Smooth muscle cell of the umbilical artery (primary cell): ENCODE measurements around the gene CLDN7. TPM values are rescaled to one million over a fixed set of nuclear protein-coding genes. Genes with fewer than 3 reads are reported as not detected.

Experiments used
- total RNA-seq: library from RNA; depleted of rRNA; stranded (reverse); fragments of >200 nt; gene quantifications from 2 replicates; pipeline ENCODE4 v1.2.3, GENCODE V29; 2014

The CLDN7 gene
- total RNA-seq: 0.60 TPM in 1 of 2 replicates, not detected in the other

GRCh38 chr17:7262192-7262934 lies at the start of gene CLDN7:
CLDN7 (minus strand) TSS chr17:7262478; CDS start chr17:7262043, 435 bp downstream.

DNA sequence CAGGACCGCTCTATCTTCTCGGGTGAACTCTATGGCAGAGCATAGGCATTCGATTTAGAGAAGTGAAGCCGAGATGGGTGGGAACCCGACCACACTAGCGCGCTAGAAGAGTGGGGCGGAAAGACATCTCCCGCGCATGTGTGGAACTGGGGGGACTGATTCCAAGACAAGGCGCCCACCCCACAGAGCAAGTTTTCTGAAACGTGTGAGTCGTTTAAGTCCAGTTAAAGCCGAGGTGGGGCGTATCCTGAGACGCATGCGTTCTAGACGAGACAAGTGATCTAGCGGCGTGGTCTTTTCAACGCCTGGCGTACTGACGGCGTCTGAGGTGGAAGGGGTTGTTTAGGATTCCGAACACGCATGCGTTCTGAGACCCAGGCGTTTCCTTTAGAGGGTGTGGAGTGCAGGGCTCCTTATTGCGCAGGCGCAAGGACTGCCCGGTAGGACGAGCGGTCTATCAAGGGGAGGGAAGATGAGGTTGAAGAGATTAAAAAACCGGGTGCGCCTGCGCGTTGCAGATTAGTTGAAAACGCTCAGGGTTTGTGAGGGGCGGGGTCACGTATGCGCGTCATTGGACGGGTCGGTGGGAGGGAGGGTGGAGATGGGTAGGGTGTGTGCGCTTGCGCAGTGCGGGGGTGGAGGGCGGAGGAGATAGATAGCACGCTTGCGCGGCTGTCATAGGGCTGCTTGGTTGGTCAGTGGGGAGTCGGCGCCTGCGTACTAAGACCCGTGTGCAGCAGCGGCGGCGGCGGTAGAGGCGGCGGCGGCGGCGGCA lies 44.8 kb upstream of the CLDN7 start, which contains the start of gene EIF5A:
EIF5A (plus strand) TSS at position 718 of the 775 bp plus-strand sequence. CDS start 2,008 bp downstream, outside the sequence.

GRCh38 chr17:7294614-7295153 lies 32.4 kb upstream of the CLDN7 start, which contains the start of gene YBX2:
YBX2 (minus strand) TSS chr17:7294639; CDS start chr17:7294500, 139 bp downstream.

GRCh38 chr17:7281074-7281952 lies 19.0 kb upstream of the CLDN7 start, which contains the start of gene SLC2A4:
SLC2A4 (plus strand) TSS chr17:7281718; CDS start chr17:7281935, 217 bp downstream.

GRCh38 chr17:7252176-7253043 lies 9.9 kb downstream of the CLDN7 start, which contains the start of gene ELP5:
ELP5 (plus strand) TSS chr17:7252215; CDS start chr17:7252551, 336 bp downstream.

GRCh38 chr17:7251661-7252175 lies 10.6 kb downstream of the CLDN7 start, which contains the start of gene CTDNEP1:
CTDNEP1 (minus strand) TSS chr17:7251734; CDS start chr17:7251296, 438 bp downstream.

DNA sequence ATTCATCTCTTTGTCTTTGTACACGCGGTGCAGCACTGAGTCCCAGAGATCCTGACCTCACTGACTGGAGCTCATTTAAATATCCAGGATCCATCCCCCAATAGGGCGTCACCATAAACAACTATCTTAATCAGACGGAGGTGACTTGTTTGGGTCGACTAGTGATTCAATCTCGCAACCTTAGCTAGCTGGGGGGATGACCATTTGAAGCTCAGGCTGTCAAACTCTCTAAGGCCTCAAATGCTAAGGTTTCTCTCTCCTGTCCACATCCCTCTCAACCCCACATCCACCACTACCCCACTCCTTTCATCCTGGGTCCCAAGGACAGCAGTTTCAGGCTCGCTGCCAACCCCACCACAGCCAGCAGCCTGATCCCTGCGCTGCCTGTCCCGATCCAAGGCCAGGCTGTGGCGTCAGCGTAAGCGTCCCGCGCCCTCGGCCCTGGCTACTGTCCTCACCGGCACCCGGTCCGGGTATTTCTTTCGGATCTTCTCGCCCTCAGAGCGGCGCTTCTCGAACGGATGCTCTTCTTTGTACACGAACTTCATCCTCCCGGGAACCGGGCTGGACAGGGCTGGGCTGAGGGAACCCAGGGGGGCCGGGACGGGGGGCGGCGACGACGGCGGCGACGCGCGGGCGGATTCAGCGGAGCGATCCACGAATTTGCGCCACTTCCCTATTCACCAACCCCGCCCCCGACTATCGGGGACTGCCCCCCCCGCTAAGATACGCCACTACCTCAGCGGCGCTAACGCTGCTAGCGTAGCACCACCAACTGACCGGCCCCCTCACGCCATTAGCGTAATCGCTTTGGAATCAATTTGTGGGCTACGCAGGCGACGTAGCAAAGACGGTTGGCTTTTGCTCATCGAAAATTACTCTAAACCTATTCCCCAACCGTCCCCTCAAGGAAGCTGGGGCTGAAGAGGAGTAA lies 20.2 kb downstream of the CLDN7 start, which contains the start of gene GABARAP:
GABARAP (minus strand) TSS at position 667 of the 934 bp plus-strand sequence; CDS start at position 548, 119 bp downstream.

GRCh38 chr17:7239091-7240027 lies 22.9 kb downstream of the CLDN7 start, which contains the start of gene PHF23:
PHF23 (minus strand) TSS chr17:7239457; CDS start chr17:7239279, 178 bp downstream.

DNA sequence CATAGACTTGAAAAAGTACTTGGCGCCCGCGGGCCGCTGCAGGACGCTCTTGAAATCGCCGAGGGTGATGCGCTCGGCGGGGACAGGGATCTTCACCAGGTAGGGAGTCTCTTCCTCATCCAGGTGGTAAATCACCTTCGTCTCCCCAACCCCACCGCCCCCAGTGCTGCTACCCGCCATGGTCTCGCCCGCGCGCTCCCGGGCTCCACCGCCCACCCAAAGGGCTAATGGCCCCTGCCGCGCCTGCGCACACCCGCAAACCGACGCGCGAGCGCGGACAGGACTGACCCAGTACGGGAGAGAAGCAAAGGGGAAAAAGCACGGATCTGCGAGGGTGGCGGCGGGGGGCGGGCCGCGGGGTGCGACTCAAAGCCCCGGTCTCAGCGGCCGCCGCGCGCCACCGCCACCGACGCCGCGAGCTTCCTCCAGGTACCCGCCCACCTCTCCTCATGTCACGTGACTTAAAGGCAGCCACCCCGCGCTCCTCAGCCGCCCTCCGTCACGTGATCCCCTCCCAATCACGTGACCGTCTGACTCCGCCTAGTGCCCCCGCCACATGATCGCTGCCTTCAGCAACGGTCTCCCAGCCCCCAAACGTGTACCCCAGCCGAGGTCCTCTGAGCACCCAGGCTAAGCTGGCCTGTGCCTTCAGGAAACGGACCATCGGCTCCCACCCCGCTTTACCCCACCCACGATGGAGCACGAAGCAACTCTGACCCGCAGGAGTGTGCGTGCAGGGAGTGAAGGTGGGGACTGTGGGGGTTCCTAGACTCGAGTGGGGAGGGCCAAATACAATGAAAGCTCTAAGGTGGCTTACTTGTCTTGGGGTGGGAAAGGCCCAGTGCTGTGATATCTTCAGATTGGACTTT lies 28.0 kb downstream of the CLDN7 start, which contains the start of gene DVL2:
DVL2 (minus strand) TSS at position 435 of the 869 bp plus-strand sequence; CDS start at position 180, 255 bp downstream.

GRCh38 chr17:7219812-7220592 lies 42.3 kb downstream of the CLDN7 start, which contains the start of the genes ACADVL and DLG4:
ACADVL (plus strand) TSS chr17:7219938; CDS start chr17:7219985, 47 bp downstream.
DLG4 (minus strand) TSS chr17:7219836.

Other genes starting within 250 kb of the CLDN7 start
- gene RNASEK, start 249.9 kb downstream of the CLDN7 start, total RNA-seq: 32.4 and 46.7 TPM in 2 replicates
- under 0.01 TPM in 1 of 2 replicates, not detected in the other for gene BCL6B, start 239.4 kb downstream of the CLDN7 start, total RNA-seq
- 0.59 and 1.2 TPM in 2 replicates for gene SLC16A13, start 226.5 kb downstream of the CLDN7 start, total RNA-seq
- gene SLC16A11, start 218.4 kb downstream of the CLDN7 start, total RNA-seq: 0.30 TPM in 1 of 2 replicates, not detected in the other
- gene CLEC10A, start 182.2 kb downstream of the CLDN7 start, total RNA-seq: not detected in 2 replicates
- not detected in 2 replicates for gene ASGR2, start 147.7 kb downstream of the CLDN7 start, total RNA-seq
- 1.1 and 1.2 TPM in 2 replicates for gene ASGR1, start 83.1 kb downstream of the CLDN7 start, total RNA-seq
- 28.8 and 39.5 TPM in 2 replicates for gene DLG4, start 42.6 kb downstream of the CLDN7 start, total RNA-seq
- 209 and 256 TPM in 2 replicates for gene ACADVL, start 42.5 kb downstream of the CLDN7 start, total RNA-seq
- 60.4 and 61.2 TPM in 2 replicates for gene DVL2, start 28.0 kb downstream of the CLDN7 start, total RNA-seq
- gene PHF23, start 23.0 kb downstream of the CLDN7 start, total RNA-seq: 33.0 and 41.3 TPM in 2 replicates
- 153 and 179 TPM in 2 replicates for gene GABARAP, start 20.0 kb downstream of the CLDN7 start, total RNA-seq
- gene CTDNEP1, start 10.7 kb downstream of the CLDN7 start, total RNA-seq: 32.1 and 51.9 TPM in 2 replicates
- gene ELP5, start 10.3 kb downstream of the CLDN7 start, total RNA-seq: 23.2 and 30.9 TPM in 2 replicates
- not detected in 2 replicates for gene SLC2A4, start 19.2 kb upstream of the CLDN7 start, total RNA-seq
- not detected in 2 replicates for gene YBX2, start 32.2 kb upstream of the CLDN7 start, total RNA-seq
- 513 and 520 TPM in 2 replicates for gene EIF5A, start 45.1 kb upstream of the CLDN7 start, total RNA-seq
- 24.6 and 29.5 TPM in 2 replicates for gene GPS2, start 52.9 kb upstream of the CLDN7 start, total RNA-seq
- gene NEURL4, start 66.9 kb upstream of the CLDN7 start, total RNA-seq: 20.8 and 24.0 TPM in 2 replicates
- 0.09 and 4.8 TPM in 2 replicates for gene ACAP1, start 74.1 kb upstream of the CLDN7 start, total RNA-seq
- 14.6 and 15.1 TPM in 2 replicates for gene KCTD11, start 89.7 kb upstream of the CLDN7 start, total RNA-seq
- not detected in 2 replicates for gene TMEM95, start 92.7 kb upstream of the CLDN7 start, total RNA-seq
- 0.09 and 1.2 TPM in 2 replicates for gene TNK1, start 118.6 kb upstream of the CLDN7 start, total RNA-seq
- gene PLSCR3, start 132.0 kb upstream of the CLDN7 start, total RNA-seq: 22.3 and 65.3 TPM in 2 replicates
- gene TMEM256, start 141.6 kb upstream of the CLDN7 start, total RNA-seq: 34.6 and 80.8 TPM in 2 replicates
- 15.1 and 24.1 TPM in 2 replicates for gene NLGN2, start 145.4 kb upstream of the CLDN7 start, total RNA-seq
- gene SPEM1, start 157.8 kb upstream of the CLDN7 start, total RNA-seq: not detected in 2 replicates
- gene SPEM2, start 163.1 kb upstream of the CLDN7 start, total RNA-seq: not detected in 2 replicates
- gene SPEM3, start 166.4 kb upstream of the CLDN7 start, total RNA-seq: not detected in 2 replicates
- 1.8 and 3.6 TPM in 2 replicates for gene TMEM102, start 173.0 kb upstream of the CLDN7 start, total RNA-seq
- gene FGF11, start 177.0 kb upstream of the CLDN7 start, total RNA-seq: 5.3 and 7.2 TPM in 2 replicates
- 3.4 and 6.2 TPM in 2 replicates for gene CHRNB1, start 182.6 kb upstream of the CLDN7 start, total RNA-seq
- gene ZBTB4, start 217.2 kb upstream of the CLDN7 start, total RNA-seq: 19.6 and 28.2 TPM in 2 replicates
- gene SLC35G6, start 219.0 kb upstream of the CLDN7 start, total RNA-seq: not detected in 2 replicates
- 89.1 and 138 TPM in 2 replicates for gene POLR2A, start 221.9 kb upstream of the CLDN7 start, total RNA-seq